ENCODE data around the gene PLB1. TPM values are rescaled to one million over a fixed set of nuclear protein-coding genes. Genes with fewer than 3 reads are reported as not detected.
"Not testable (repeated sequence)": the region's sequence is repeated elsewhere in the genome, so short reads cannot be mapped to it uniquely, and the experiment has no call there.

PLB1 gene
- total RNA-seq, 1 donor from 2014 or later: 7.2 TPM

GRCh38 chr2:28465148-28465885, 30.5 kb upstream of the PLB1 start:
- no peak for DNase-seq (ENCODE audit: low spot score)

DNA sequence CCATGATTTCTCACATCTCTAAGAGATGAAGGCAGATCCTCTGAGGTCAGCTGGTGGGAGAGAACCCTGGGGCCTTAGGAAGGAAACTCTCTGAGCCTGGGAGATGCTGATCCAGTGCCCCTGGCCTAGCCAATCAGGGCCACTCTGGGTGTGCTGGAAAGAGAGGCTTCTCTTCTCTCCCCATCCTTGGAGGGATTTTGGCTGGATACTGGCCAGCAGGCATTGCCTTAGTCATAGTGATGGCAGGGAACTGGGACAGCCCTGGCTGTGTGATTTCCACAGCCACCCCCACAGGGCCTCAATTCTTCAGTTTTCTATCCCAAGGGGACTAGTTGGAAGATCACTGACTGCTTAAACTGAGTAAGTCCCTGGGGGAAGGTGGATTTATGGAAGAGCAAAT, 26.6 kb upstream of the PLB1 start:
- no peak for DNase-seq (ENCODE audit: low spot score)

GRCh38 chr2:28469947-28470535, 25.8 kb upstream of the PLB1 start:
- no peak for DNase-seq (ENCODE audit: low spot score)

DNA sequence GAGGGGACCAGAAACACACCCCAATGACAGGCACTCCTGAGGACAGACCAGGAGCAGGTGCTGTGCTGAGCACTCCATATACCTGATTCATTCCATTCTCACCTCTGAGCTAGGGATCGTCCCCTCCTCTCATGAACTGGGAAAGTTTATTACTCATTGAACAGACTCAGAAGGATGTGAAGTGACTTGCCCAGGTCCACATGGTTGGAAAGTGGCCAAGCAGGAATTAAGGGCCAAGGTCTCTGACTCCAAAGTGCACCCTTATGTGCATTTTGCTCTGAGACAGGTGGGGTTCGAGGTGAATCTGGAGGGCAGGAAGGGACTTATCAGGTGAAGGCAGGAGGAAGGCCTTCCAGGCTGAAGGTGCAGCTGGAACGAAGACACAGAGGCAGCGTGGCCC, 25.1 kb upstream of the PLB1 start:
- no peak for DNase-seq (ENCODE audit: low spot score)

DNA sequence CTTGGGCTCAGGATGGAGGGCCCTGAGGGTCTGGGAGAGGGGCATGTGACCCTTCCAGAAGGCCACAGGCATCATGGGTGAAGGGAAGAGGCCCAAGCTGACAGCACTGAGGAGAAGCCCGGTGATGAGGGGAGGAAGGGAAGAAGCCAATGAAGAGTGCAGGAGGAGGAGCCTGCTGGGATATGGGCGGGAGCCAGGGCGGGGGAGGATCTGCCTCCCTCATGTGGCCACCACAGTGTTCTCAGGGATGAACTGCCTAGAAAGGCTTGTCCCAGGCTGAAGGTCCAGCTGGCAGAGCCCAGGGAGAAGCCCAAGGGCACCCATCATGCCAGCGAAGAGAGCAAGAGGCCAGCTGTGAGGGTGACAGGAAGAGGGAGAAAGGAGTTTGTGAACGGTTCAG, 24.6 kb upstream of the PLB1 start:
- no peak for DNase-seq (ENCODE audit: low spot score)

DNA sequence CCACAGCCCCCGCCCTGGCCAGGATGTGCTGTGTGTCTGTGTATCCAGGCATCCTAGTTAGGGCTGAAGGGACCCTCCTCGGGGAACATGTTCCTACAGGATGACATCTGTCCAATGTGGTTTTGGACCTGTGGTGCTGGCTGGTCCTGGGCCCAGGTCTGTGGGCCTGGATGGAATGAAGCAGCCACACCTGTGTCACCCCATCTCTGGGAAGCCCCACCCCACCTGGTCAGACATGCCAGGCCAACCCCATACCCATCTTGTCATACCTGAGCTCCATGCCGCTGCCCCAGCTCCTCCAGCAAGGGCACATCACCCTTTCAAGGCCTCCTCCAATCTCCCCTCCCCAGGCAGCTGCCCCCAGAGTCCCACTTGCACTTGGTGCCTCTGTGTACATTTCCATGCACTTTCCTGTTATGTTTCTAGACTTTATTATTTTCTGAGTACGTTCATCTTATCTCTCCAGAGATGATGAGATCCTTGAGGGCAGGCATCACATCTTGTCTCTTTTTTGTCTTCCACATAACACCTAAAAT, 24.1 kb upstream of the PLB1 start:
- no peak for DNase-seq (ENCODE audit: low spot score)

GRCh38 chr2:28472641-28473040, 23.2 kb upstream of the PLB1 start:
- not testable (repeated sequence) for DNase-seq (ENCODE audit: low spot score)

- DNase-seq (ENCODE audit: low spot score): no peak
These were observed 20.7 kb upstream of the PLB1 start for GRCh38 chr2:28475088-28475595.

- no peak for DNase-seq (ENCODE audit: low spot score)
These were observed 18.8 kb upstream of the PLB1 start for GRCh38 chr2:28477087-28477486.

GRCh38 chr2:28477645-28478044, 18.2 kb upstream of the PLB1 start:
- DNase-seq (ENCODE audit: low spot score): no peak

GRCh38 chr2:28480403-28481049, 15.3 kb upstream of the PLB1 start:
- no peak for DNase-seq (ENCODE audit: low spot score)

- DNase-seq (ENCODE audit: low spot score): no peak
These were observed 14.0 kb upstream of the PLB1 start for GRCh38 chr2:28481905-28482304.

DNA sequence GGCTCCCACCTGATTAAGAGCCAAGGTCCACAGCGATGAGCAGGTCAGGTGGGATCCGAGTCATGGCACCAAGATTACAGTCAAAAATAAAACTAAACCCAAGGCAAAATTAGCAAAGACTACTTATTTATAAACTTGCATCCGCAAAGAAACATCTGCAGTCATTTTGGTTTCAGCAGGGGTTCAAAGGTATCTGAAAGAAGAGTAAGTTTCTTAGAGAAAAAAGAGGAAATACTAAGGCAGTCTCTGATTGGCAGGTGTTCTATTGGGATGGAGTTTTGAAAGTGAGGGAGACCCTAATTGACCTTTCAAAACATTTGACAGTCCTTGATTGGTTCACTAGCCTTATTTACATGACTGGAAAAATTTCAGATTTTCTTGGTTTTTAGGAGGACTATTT, 11.0 kb upstream of the PLB1 start:
- no peak for DNase-seq (ENCODE audit: low spot score)

DNA sequence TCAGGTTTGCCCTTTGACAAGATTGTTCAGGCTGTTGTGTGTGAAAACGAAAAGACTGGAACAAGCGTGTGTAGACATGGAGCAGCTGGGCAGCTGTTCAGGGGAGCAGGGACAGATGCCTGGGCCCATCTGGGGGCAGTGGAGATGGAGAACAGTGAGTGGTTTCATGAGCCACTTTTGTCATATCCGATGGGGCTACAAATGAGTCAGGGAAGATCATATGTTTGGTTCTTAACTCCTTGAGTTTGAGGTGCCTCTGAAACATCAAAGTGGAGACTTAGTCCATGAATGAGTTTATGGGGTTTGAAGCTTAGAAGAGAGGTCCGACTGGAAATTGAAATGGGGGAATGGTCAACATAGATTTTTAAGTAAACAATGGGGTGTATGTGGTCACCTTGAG, 9.3 kb upstream of the PLB1 start:
- DNase-seq (ENCODE audit: low spot score): no peak

GRCh38 chr2:28487258-28487657, 8.6 kb upstream of the PLB1 start:
- DNase-seq (ENCODE audit: low spot score): no peak

- no peak for DNase-seq (ENCODE audit: low spot score)
These were observed 7.6 kb upstream of the PLB1 start for GRCh38 chr2:28488083-28488830.

- no peak for DNase-seq (ENCODE audit: low spot score)
These were observed 6.8 kb upstream of the PLB1 start for GRCh38 chr2:28488858-28489575.

- DNase-seq (ENCODE audit: low spot score): no peak
These were observed 5.3 kb upstream of the PLB1 start for GRCh38 chr2:28490558-28490957.

GRCh38 chr2:28492282-28492681, 3.6 kb upstream of the PLB1 start:
- DNase-seq (ENCODE audit: low spot score): no peak

- DNase-seq (ENCODE audit: low spot score): no peak
These were observed 2.2 kb upstream of the PLB1 start for GRCh38 chr2:28493636-28494035.

- DNase-seq (ENCODE audit: low spot score): no peak
These were observed 921 bp downstream of the PLB1 start for GRCh38 chr2:28496781-28497180.

All from mucosa of gallbladder (tissue), 1 donor.